GM23338 (cell line): ENCODE results near the gene GTF2A2. TPM values are rescaled to one million over a fixed set of nuclear protein-coding genes. Genes with fewer than 3 reads are reported as not detected.

ENCODE experiments used
- ATAC-seq: fragments of 200-7000 bp; cut with Tn5 transposase; 3 replicates; pipeline ENCODE4 v1.9.1; 2020
- DNase-seq: peaks from one replicate; pipeline ENCODE4 v3.0.0-alpha.2; 2015; ENCODE audit warnings: low spot score
- H2AFZ ChIP-seq: fragments of 200-600 bp; sonication (generic); 2 replicates; pipeline ENCODE4 v1.8.0; 2016; ENCODE audit warnings: antibody characterized with exemption, mild to moderate bottlenecking, moderate library complexity
- H3F3A ChIP-seq: fragments of 200-600 bp; sonication (generic); replicated peaks from 2 replicates; pipeline ENCODE4 v1.8.0; 2017; ENCODE audit warnings: antibody characterized with exemption, mixed run types, low read depth
- H3K27ac ChIP-seq: fragments of 200-600 bp; sonication (generic); 2 replicates; pipeline ENCODE4 v1.6.1; 2016; ENCODE audit warnings: low read depth
- H3K27me3 ChIP-seq: fragments of 200-600 bp; sonication (generic); 2 replicates; pipeline ENCODE4 v1.8.0; 2016; ENCODE audit warnings: mild to moderate bottlenecking, mixed run types, moderate library complexity; ENCODE audit not compliant: insufficient read depth
- H3K36me3 ChIP-seq: fragments of 200-600 bp; sonication (generic); 2 replicates; pipeline ENCODE4 v1.8.0; 2016; ENCODE audit warnings: mild to moderate bottlenecking; ENCODE audit not compliant: insufficient read depth
- H3K4me1 ChIP-seq: fragments of 200-600 bp; sonication (generic); 2 replicates; pipeline ENCODE4 v1.8.0; 2016; ENCODE audit warnings: mild to moderate bottlenecking, moderate library complexity; ENCODE audit not compliant: insufficient read depth
- H3K4me2 ChIP-seq: fragments of 200-600 bp; sonication (generic); 2 replicates; pipeline ENCODE4 v1.7.1; 2017; ENCODE audit warnings: mixed run types
- H3K4me3 ChIP-seq: fragments of 200-600 bp; sonication (generic); 2 replicates; pipeline ENCODE4 v1.6.1; 2016; ENCODE audit warnings: mixed run types
- H3K79me2 ChIP-seq: fragments of 200-600 bp; sonication (generic); replicated peaks from 2 replicates; pipeline ENCODE4 v1.8.0; 2017; ENCODE audit warnings: mild to moderate bottlenecking; ENCODE audit not compliant: insufficient read depth
- H3K9me2 ChIP-seq: fragments of 200-600 bp; sonication (generic); 2 replicates; pipeline ENCODE4 v1.8.0; 2017; ENCODE audit not compliant: insufficient read depth
- H4K20me1 ChIP-seq: fragments of 200-600 bp; sonication (generic); replicated peaks from 2 replicates; pipeline ENCODE4 v1.8.0; 2017; ENCODE audit warnings: mild to moderate bottlenecking; ENCODE audit not compliant: insufficient read depth
- H3K27ac Mint-ChIP-seq: 2 replicates; pipeline ENCODE4 v1.8.0; 2020; ENCODE audit warnings: inconsistent platforms, mild to moderate bottlenecking, moderate library complexity, mixed read lengths
- H3K27me3 Mint-ChIP-seq: 3 replicates; pipeline ENCODE4 v1.8.0; 2022; ENCODE audit warnings: low read depth, mild to moderate bottlenecking, moderate library complexity, mixed read lengths, inconsistent platforms; ENCODE audit not compliant: insufficient read depth, poor library complexity
- H3K36me3 Mint-ChIP-seq: 3 replicates; pipeline ENCODE4 v1.8.0; 2021; ENCODE audit warnings: low read depth, mild to moderate bottlenecking, inconsistent platforms, moderate library complexity, mixed read lengths
- H3K4me1 Mint-ChIP-seq: 3 replicates; pipeline ENCODE4 v1.8.0; 2020; ENCODE audit warnings: mild to moderate bottlenecking, inconsistent platforms, mixed read lengths
- H3K4me3 Mint-ChIP-seq: 3 replicates; pipeline ENCODE4 v1.8.0; 2021; ENCODE audit warnings: moderate library complexity, mild to moderate bottlenecking, inconsistent platforms, mixed read lengths
- H3K9me3 Mint-ChIP-seq: 3 replicates; pipeline ENCODE4 v1.8.0; 2020; ENCODE audit warnings: moderate library complexity, mild to moderate bottlenecking, inconsistent platforms, mixed read lengths
- EZH2phosphoT487 ChIP-seq: fragments of 200-600 bp; sonication (generic); IDR thresholded peaks from one replicate; pipeline ENCODE4 v1.8.1; 2018; ENCODE audit warnings: antibody characterized with exemption; ENCODE audit not compliant: unreplicated experiment
- JUNB ChIP-seq: IDR thresholded peaks from one replicate; pipeline ENCODE4 v1.6.1; 2016; ENCODE audit warnings: antibody characterized with exemption; ENCODE audit not compliant: unreplicated experiment
- POLR2AphosphoS5 ChIP-seq: IDR thresholded peaks from 2 replicates; pipeline ENCODE4 v1.6.1; 2016; ENCODE audit warnings: antibody characterized with exemption, low read depth
- STAT1 ChIP-seq: IDR thresholded peaks from one replicate; pipeline ENCODE4 v1.6.1; 2016; ENCODE audit warnings: antibody characterized with exemption; ENCODE audit not compliant: unreplicated experiment
- ZNF114 ChIP-seq: fragments of 250-450 bp; sonication (Bioruptor Pico); IDR thresholded peaks from 2 replicates; pipeline ENCODE4 v1.5.0; 2020; ENCODE audit warnings: mild to moderate bottlenecking, moderate library complexity
- ZNF331 ChIP-seq: fragments of 250-450 bp; sonication (Bioruptor Pico); IDR thresholded peaks from 2 replicates; pipeline ENCODE4 v1.5.0; 2020; ENCODE audit warnings: low read depth, mild to moderate bottlenecking, moderate library complexity
- polyA plus RNA-seq: library from polyadenylated mRNA; unstranded; fragments of >200 nt; fragmentation: Nextera tagmentation; extraction: Ambion mirVana; gene quantifications from 2 replicates; pipeline ENCODE4 v1.2.1, GENCODE V29; 2016
- total RNA-seq: library from RNA; depleted of rRNA; stranded (reverse); fragments of >200 nt; shearing (Covaris generic); gene quantifications from 2 replicates; pipeline ENCODE4 v1.2.3, GENCODE V29; 2014
- TF ChIP-seq, protein P1 (sequence below): fragments of 250-450 bp; sonication (Bioruptor Pico); IDR thresholded peaks from 2 replicates; pipeline ENCODE4 v1.5.0; 2020; ENCODE audit warnings: mild to moderate bottlenecking, moderate library complexity
- TF ChIP-seq, protein P2 (sequence below): IDR thresholded peaks from 2 replicates; pipeline ENCODE4 v1.6.1; 2016; ENCODE audit warnings: antibody characterized with exemption
- TF ChIP-seq, protein P3 (sequence below): IDR thresholded peaks from one replicate; pipeline ENCODE4 v1.6.1; 2018; ENCODE audit warnings: antibody characterized with exemption; ENCODE audit not compliant: unreplicated experiment

The GTF2A2 gene
- total and polyA plus RNA-seq, 2 experiments from 2014 or later: 45.9 to 424 TPM

DNA sequence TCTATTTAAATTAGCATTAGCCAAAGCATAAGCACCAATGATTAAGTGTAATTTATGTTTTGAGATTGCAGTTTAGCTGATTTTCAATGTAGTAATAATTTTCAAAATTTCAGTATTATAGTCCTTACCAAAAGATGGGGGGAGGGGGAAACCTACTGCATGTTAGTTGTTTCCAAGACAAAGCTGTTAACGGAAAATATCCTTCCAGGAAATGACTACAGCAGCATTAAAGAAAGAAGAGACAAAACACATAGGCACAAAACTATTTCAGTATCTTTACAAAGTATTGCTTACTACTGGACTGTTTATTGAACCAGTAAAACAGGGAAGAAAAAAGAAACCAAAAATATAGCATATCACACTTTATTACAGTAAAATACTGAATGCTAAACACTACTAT is 21.3 kb upstream of the GTF2A2 start (continued):
- TF ChIP-seq, protein P1, sequence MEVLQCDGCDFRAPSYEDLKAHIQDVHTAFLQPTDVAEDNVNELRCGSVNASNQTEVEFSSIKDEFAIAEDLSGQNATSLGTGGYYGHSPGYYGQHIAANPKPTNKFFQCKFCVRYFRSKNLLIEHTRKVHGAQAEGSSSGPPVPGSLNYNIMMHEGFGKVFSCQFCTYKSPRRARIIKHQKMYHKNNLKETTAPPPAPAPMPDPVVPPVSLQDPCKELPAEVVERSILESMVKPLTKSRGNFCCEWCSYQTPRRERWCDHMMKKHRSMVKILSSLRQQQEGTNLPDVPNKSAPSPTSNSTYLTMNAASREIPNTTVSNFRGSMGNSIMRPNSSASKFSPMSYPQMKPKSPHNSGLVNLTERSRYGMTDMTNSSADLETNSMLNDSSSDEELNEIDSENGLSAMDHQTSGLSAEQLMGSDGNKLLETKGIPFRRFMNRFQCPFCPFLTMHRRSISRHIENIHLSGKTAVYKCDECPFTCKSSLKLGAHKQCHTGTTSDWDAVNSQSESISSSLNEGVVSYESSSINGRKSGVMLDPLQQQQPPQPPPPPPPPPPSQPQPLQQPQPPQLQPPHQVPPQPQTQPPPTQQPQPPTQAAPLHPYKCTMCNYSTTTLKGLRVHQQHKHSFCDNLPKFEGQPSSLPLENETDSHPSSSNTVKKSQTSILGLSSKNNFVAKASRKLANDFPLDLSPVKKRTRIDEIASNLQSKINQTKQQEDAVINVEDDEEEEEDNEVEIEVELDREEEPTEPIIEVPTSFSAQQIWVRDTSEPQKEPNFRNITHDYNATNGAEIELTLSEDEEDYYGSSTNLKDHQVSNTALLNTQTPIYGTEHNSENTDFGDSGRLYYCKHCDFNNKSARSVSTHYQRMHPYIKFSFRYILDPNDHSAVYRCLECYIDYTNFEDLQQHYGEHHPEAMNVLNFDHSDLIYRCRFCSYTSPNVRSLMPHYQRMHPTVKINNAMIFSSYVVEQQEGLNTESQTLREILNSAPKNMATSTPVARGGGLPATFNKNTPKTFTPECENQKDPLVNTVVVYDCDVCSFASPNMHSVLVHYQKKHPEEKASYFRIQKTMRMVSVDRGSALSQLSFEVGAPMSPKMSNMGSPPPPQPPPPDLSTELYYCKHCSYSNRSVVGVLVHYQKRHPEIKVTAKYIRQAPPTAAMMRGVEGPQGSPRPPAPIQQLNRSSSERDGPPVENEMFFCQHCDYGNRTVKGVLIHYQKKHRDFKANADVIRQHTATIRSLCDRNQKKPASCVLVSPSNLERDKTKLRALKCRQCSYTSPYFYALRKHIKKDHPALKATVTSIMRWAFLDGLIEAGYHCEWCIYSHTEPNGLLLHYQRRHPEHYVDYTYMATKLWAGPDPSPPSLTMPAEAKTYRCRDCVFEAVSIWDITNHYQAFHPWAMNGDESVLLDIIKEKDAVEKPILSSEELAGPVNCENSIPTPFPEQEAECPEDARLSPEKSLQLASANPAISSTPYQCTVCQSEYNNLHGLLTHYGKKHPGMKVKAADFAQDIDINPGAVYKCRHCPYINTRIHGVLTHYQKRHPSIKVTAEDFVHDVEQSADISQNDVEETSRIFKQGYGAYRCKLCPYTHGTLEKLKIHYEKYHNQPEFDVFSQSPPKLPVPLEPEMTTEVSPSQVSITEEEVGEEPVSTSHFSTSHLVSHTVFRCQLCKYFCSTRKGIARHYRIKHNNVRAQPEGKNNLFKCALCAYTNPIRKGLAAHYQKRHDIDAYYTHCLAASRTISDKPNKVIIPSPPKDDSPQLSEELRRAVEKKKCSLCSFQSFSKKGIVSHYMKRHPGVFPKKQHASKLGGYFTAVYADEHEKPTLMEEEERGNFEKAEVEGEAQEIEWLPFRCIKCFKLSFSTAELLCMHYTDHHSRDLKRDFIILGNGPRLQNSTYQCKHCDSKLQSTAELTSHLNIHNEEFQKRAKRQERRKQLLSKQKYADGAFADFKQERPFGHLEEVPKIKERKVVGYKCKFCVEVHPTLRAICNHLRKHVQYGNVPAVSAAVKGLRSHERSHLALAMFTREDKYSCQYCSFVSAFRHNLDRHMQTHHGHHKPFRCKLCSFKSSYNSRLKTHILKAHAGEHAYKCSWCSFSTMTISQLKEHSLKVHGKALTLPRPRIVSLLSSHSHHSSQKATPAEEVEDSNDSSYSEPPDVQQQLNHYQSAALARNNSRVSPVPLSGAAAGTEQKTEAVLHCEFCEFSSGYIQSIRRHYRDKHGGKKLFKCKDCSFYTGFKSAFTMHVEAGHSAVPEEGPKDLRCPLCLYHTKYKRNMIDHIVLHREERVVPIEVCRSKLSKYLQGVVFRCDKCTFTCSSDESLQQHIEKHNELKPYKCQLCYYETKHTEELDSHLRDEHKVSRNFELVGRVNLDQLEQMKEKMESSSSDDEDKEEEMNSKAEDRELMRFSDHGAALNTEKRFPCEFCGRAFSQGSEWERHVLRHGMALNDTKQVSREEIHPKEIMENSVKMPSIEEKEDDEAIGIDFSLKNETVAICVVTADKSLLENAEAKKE (CRISPR knock-in tag): no peak
- TF ChIP-seq, protein P2, sequence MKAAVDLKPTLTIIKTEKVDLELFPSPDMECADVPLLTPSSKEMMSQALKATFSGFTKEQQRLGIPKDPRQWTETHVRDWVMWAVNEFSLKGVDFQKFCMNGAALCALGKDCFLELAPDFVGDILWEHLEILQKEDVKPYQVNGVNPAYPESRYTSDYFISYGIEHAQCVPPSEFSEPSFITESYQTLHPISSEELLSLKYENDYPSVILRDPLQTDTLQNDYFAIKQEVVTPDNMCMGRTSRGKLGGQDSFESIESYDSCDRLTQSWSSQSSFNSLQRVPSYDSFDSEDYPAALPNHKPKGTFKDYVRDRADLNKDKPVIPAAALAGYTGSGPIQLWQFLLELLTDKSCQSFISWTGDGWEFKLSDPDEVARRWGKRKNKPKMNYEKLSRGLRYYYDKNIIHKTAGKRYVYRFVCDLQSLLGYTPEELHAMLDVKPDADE: no peak

DNA sequence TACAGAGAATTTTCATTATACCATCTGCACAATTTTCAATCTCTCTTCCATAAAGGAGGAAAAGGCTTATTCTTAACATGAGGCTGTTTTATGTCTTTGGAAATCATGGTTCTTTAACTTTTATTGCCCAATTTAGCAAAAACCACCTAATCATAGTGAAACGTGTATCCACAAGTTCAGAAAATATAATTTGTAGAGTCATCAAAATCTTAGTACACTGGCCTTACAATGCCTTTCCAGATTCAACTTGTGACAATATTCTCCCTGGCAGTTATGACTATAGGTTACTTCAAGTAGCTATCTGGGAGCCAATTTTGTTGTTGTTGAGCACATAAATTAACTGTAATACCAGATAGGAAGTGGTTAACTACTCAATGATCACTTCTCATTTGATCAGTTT is 20.9 kb upstream of the GTF2A2 start:
- H3K36me3 ChIP-seq: peaks cover 65% of the 10 kb centered on the region
- no peaks in the 10 kb centered on the region for H3K9me2 ChIP-seq
- no peak overlapping the region for H3K4me3 ChIP-seq
- no peak overlapping the region for H3K4me3 Mint-ChIP-seq
- no peak overlapping the region for H2AFZ ChIP-seq
- H3K27me3 Mint-ChIP-seq: no peaks in the 10 kb centered on the region
- peaks cover 74% of the 10 kb centered on the region for H3K36me3 Mint-ChIP-seq
- no peaks in the 10 kb centered on the region for H3F3A ChIP-seq
- H3K27me3 ChIP-seq: no peaks in the 10 kb centered on the region
- no peaks in the 10 kb centered on the region for H3K4me1 ChIP-seq
- no peaks in the 10 kb centered on the region for H3K9me3 Mint-ChIP-seq
- peaks cover 16% of the 10 kb centered on the region for H3K79me2 ChIP-seq
- ATAC-seq (no peak), DNase-seq (no peak)
- H3K27ac ChIP-seq: no peak overlapping the region
- H3K4me2 ChIP-seq: no peak overlapping the region
- H3K4me1 Mint-ChIP-seq: no peaks in the 10 kb centered on the region
- no peak overlapping the region for H3K27ac Mint-ChIP-seq
- H4K20me1 ChIP-seq: peaks cover 10% of the 10 kb centered on the region
- TF ChIP-seq STAT1 (no peak), ZNF331 (CRISPR knock-in tag) (no peak), ZNF114 (CRISPR knock-in tag) (no peak), POLR2AphosphoS5 (no peak), EZH2phosphoT487 (no peak), JUNB (no peak)
- TF ChIP-seq, protein P3, sequence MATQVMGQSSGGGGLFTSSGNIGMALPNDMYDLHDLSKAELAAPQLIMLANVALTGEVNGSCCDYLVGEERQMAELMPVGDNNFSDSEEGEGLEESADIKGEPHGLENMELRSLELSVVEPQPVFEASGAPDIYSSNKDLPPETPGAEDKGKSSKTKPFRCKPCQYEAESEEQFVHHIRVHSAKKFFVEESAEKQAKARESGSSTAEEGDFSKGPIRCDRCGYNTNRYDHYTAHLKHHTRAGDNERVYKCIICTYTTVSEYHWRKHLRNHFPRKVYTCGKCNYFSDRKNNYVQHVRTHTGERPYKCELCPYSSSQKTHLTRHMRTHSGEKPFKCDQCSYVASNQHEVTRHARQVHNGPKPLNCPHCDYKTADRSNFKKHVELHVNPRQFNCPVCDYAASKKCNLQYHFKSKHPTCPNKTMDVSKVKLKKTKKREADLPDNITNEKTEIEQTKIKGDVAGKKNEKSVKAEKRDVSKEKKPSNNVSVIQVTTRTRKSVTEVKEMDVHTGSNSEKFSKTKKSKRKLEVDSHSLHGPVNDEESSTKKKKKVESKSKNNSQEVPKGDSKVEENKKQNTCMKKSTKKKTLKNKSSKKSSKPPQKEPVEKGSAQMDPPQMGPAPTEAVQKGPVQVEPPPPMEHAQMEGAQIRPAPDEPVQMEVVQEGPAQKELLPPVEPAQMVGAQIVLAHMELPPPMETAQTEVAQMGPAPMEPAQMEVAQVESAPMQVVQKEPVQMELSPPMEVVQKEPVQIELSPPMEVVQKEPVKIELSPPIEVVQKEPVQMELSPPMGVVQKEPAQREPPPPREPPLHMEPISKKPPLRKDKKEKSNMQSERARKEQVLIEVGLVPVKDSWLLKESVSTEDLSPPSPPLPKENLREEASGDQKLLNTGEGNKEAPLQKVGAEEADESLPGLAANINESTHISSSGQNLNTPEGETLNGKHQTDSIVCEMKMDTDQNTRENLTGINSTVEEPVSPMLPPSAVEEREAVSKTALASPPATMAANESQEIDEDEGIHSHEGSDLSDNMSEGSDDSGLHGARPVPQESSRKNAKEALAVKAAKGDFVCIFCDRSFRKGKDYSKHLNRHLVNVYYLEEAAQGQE: no peak
- TF ChIP-seq, protein P2: no peak
